KMS-11 (cell line): ENCODE results near the gene ZNF471.

Experiments
- H2AFZ ChIP-seq: fragments of 200-600 bp; sonication (generic); 2 replicates; pipeline ENCODE4 v1.6.1; 2016; ENCODE audit warnings: antibody characterized with exemption, mixed run types, low read depth
- H3K27ac ChIP-seq: fragments of 200-600 bp; sonication (generic); 2 replicates; pipeline ENCODE4 v1.6.1; 2016; ENCODE audit warnings: mild to moderate bottlenecking, mixed run types
- H3K27me3 ChIP-seq: fragments of 200-600 bp; sonication (generic); 2 replicates; pipeline ENCODE4 v1.6.1; 2017; ENCODE audit warnings: mild to moderate bottlenecking, low read depth, mixed run types, moderate library complexity; ENCODE audit not compliant: insufficient read depth
- H3K36me3 ChIP-seq: fragments of 200-600 bp; sonication (generic); 2 replicates; pipeline ENCODE4 v1.6.1; 2017; ENCODE audit warnings: mild to moderate bottlenecking, mixed run types; ENCODE audit not compliant: insufficient read depth
- H3K4me1 ChIP-seq: fragments of 200-600 bp; sonication (generic); 2 replicates; pipeline ENCODE4 v1.6.1; 2016; ENCODE audit warnings: mild to moderate bottlenecking, low read depth, mixed run types; ENCODE audit not compliant: poor library complexity, severe bottlenecking
- H3K4me2 ChIP-seq: fragments of 200-600 bp; sonication (generic); 2 replicates; pipeline ENCODE4 v1.7.0; 2016; ENCODE audit warnings: mild to moderate bottlenecking, mixed run types
- H3K4me3 ChIP-seq: fragments of 200-600 bp; sonication (generic); IDR thresholded peaks from 2 replicates; pipeline ENCODE4 v1.6.1; 2017; ENCODE audit warnings: low read depth, low read length, mixed read lengths; ENCODE audit not compliant: insufficient read depth
- H3K79me2 ChIP-seq: fragments of 200-600 bp; sonication (generic); 2 replicates; pipeline ENCODE4 v1.6.1; 2016; ENCODE audit warnings: low read depth, mixed run types; ENCODE audit not compliant: insufficient read depth
- H3K9ac ChIP-seq: fragments of 200-600 bp; sonication (generic); 2 replicates; pipeline ENCODE4 v1.6.1; 2016; ENCODE audit warnings: mild to moderate bottlenecking, mixed run types
- H4K20me1 ChIP-seq: fragments of 200-600 bp; sonication (generic); 2 replicates; pipeline ENCODE4 v1.6.1; 2016; ENCODE audit warnings: mild to moderate bottlenecking, mixed run types; ENCODE audit not compliant: insufficient read depth
- TF ChIP-seq, protein P1 (sequence below): fragments of 200-600 bp; sonication (generic); conservative IDR thresholded peaks from 2 replicates; pipeline ENCODE4 v1.6.1; 2017; ENCODE audit warnings: low read depth, mild to moderate bottlenecking, antibody characterized with exemption, low read length, moderate library complexity, mixed read lengths

ZNF471 gene

DNA sequence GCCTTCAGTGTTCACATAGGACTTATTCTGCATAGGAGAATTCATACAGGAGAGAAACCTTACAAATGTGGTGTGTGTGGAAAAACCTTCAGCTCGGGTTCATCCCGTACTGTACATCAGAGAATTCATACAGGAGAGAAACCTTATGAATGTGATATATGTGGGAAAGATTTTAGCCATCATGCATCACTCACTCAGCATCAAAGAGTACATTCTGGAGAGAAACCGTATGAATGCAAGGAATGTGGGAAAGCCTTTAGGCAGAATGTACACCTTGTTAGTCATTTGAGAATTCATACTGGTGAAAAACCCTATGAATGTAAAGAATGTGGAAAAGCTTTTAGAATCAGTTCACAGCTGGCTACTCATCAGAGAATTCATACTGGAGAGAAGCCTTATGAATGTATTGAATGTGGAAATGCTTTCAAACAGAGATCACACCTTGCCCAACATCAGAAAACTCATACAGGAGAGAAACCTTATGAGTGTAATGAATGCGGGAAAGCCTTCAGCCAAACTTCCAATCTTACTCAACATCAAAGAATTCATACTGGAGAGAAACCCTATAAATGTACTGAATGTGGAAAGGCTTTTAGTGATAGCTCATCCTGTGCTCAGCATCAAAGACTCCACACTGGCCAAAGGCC lies 17.7 kb downstream of the ZNF471 start:
- no peaks in the 10 kb centered on the region for H3K4me1 ChIP-seq
- H4K20me1 ChIP-seq: no peaks in the 10 kb centered on the region
- TF ChIP-seq, protein P1, sequence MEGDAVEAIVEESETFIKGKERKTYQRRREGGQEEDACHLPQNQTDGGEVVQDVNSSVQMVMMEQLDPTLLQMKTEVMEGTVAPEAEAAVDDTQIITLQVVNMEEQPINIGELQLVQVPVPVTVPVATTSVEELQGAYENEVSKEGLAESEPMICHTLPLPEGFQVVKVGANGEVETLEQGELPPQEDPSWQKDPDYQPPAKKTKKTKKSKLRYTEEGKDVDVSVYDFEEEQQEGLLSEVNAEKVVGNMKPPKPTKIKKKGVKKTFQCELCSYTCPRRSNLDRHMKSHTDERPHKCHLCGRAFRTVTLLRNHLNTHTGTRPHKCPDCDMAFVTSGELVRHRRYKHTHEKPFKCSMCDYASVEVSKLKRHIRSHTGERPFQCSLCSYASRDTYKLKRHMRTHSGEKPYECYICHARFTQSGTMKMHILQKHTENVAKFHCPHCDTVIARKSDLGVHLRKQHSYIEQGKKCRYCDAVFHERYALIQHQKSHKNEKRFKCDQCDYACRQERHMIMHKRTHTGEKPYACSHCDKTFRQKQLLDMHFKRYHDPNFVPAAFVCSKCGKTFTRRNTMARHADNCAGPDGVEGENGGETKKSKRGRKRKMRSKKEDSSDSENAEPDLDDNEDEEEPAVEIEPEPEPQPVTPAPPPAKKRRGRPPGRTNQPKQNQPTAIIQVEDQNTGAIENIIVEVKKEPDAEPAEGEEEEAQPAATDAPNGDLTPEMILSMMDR: no peak
- H3K9ac ChIP-seq: no peak overlapping the region
- H3K27ac ChIP-seq: no peak overlapping the region
- H2AFZ ChIP-seq: no peak overlapping the region
- no peak overlapping the region for H3K4me2 ChIP-seq
- H3K27me3 ChIP-seq: no peaks in the 10 kb centered on the region
- no peak overlapping the region for H3K4me3 ChIP-seq
- H3K79me2 ChIP-seq: no peaks in the 10 kb centered on the region
- no peaks in the 10 kb centered on the region for H3K36me3 ChIP-seq

DNA sequence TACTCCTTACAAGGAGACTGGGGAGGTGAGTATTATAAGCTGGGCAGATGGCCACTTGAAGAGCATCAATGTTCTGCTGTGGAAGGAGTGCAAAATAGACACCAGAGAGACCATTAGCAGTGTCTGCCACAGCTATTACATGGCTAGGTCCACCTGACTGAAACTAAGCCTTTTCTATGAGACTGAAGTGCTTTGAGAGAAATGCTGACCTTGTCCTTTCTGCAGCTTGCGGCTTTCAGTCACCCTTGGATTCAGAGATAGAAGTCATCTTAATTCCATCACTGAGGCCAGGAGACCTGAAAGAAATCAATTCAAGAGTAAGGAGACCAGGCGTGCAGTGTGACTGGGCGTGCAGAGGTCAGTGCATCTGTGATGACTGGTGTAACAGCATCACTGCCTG lies 29.8 kb downstream of the ZNF471 start:
- Histone ChIP-seq H3K36me3 (no peaks in the 10 kb centered on the region), H2AFZ (peak overlapping the region; percentile 98; the same call in 1 of the 2 replicates), H3K9ac (no peak overlapping the region), H3K4me2 (peak overlapping the region; percentile 43; the same call in 1 of the 2 replicates), H4K20me1 (no peaks in the 10 kb centered on the region), H3K4me3 (no peak overlapping the region), H3K79me2 (no peaks in the 10 kb centered on the region), H3K27ac (no peak overlapping the region), H3K27me3 (no peaks in the 10 kb centered on the region), H3K4me1 (no peaks in the 10 kb centered on the region)
- TF ChIP-seq, protein P1: no peak

DNA sequence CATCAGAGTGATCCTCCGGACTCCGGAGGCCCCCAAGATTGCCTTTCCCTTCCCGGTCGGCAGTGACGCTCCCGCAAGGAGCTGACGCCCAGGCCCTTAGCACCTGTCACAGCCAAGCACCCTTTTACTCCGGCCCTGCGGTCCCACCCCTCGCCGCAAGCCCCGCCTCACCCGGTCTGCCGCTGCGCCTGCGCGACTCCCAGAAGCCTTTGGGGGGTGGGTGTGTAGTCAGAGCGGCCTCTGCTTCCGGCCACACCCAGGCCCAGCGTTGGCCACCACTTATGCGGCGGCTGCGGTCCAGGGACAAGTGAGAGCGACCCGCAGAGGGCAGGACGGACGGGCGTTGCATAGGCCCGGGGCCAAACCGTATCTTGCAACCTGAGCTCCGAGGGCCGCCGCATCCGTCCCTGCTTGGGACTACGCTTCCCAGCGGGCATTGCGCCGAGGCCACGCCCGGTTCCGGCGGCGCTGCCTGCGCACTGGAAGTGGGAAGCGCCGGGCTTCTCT lies 30.7 kb downstream of the ZNF471 start:
- Histone ChIP-seq H4K20me1 (no peaks in the 10 kb centered on the region), H3K27me3 (no peaks in the 10 kb centered on the region), H3K9ac (peak overlapping the region; percentile 66; the same call in 1 of the 2 replicates), H3K4me3 (no peak overlapping the region), H3K4me1 (no peaks in the 10 kb centered on the region), H3K79me2 (no peaks in the 10 kb centered on the region), H3K27ac (peak overlapping the region; percentile 78), H3K4me2 (peak overlapping the region; percentile 43), H3K36me3 (no peaks in the 10 kb centered on the region), H2AFZ (peak overlapping the region; percentile 98)
- TF ChIP-seq, protein P1: no peak

DNA sequence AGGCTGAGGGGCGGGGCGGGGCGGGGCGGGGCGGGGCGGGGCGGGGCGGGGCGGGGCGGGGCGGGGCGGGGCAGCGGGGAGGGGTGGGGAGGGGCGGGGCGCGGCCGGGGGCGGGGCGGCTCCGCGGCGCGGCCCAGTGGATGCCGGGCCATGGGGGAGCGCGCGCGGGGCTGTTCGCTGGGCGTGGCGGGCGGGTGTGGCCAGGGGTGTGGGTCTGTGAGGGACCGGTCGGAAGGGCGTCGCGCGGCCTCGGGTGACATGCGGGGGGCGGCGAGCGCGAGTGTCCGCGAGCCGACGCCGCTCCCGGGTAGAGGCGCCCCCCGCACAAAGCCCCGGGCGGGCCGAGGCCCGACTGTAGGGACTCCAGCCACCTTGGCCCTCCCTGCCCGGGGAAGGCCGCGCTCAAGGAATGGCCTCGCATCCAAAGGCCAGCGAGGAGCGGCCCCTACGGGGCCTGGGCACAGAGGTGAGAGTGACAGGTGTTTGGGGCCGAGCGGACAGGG lies 31.2 kb downstream of the ZNF471 start, which contains the start of gene ZFP28:
ZFP28 (plus strand) TSS at position 188 of the 503 bp plus-strand sequence; CDS start at position 259, 71 bp downstream.
- H3K36me3 ChIP-seq: no peaks in the 10 kb centered on the region
- peak within 1 kb of the TSS; percentile 78 for H3K27ac ChIP-seq
- peak within 1 kb of the TSS; percentile 98 for H2AFZ ChIP-seq
- no peak within 1 kb of the TSS for H3K4me3 ChIP-seq
- no peaks in the 10 kb centered on the region for H3K27me3 ChIP-seq
- H4K20me1 ChIP-seq: no peaks in the 10 kb centered on the region
- TF ChIP-seq, protein P1: no peak
- H3K4me2 ChIP-seq: peak within 1 kb of the TSS; percentile 67
- H3K4me1 ChIP-seq: no peaks in the 10 kb centered on the region
- H3K9ac ChIP-seq: peak within 1 kb of the TSS; percentile 66; the same call in 1 of the 2 replicates
- no peaks in the 10 kb centered on the region for H3K79me2 ChIP-seq
